Glutamatergic neuron (in vitro differentiated cells): ENCODE results near the gene RAP1B. TPM values are rescaled to one million over a fixed set of nuclear protein-coding genes. Genes with fewer than 3 reads are reported as not detected.

ENCODE experiments used
- DNase-seq: peaks from one replicate; pipeline ENCODE4 v3.0.0; 2022
- H3K27ac Mint-ChIP-seq: one replicate; pipeline ENCODE4 v1.8.0; 2020; ENCODE audit warnings: mild to moderate bottlenecking, mixed read lengths, inconsistent platforms; ENCODE audit not compliant: unreplicated experiment
- H3K27me3 Mint-ChIP-seq: one replicate; pipeline ENCODE4 v1.8.0; 2020; ENCODE audit warnings: mild to moderate bottlenecking, moderate library complexity, mixed read lengths, inconsistent platforms; ENCODE audit not compliant: unreplicated experiment
- H3K36me3 Mint-ChIP-seq: one replicate; pipeline ENCODE4 v1.8.0; 2020; ENCODE audit warnings: mild to moderate bottlenecking, mixed read lengths, inconsistent platforms; ENCODE audit not compliant: unreplicated experiment
- H3K4me1 Mint-ChIP-seq: one replicate; pipeline ENCODE4 v1.8.0; 2020; ENCODE audit warnings: mild to moderate bottlenecking, low read depth, mixed read lengths, inconsistent platforms; ENCODE audit not compliant: unreplicated experiment
- H3K4me3 Mint-ChIP-seq: one replicate; pipeline ENCODE4 v1.8.0; 2020; ENCODE audit warnings: mild to moderate bottlenecking, mixed read lengths, inconsistent platforms; ENCODE audit not compliant: unreplicated experiment
- H3K9me3 Mint-ChIP-seq: one replicate; pipeline ENCODE4 v1.8.0; 2020; ENCODE audit warnings: mild to moderate bottlenecking, moderate library complexity, mixed read lengths, inconsistent platforms; ENCODE audit not compliant: unreplicated experiment
- CTCF ChIP-seq: fragments of 200-600 bp; sonication (generic); IDR thresholded peaks from one replicate; pipeline ENCODE4 v1.5.0; 2021; ENCODE audit not compliant: partially characterized antibody, unreplicated experiment
- total RNA-seq: library from RNA; stranded (reverse); fragmentation: NEBNext Ultra II Directional; extraction: Animal tissue kit (Norgen Biotek cat#: 25700); gene quantifications from one replicate; pipeline ENCODE4 v1.2.1, GENCODE V29; 2021; ENCODE audit not compliant: unreplicated experiment

RAP1B gene
- total RNA-seq, 1 donor from 2014 or later = 68.2 TPM

GRCh38 chr12:68619541-68619940, 8.8 kb downstream of the RAP1B start:
- H3K36me3 Mint-ChIP-seq = no peaks in the 10 kb centered on the region
- no peak for DNase-seq
- no peak for TF ChIP-seq CTCF
- no peak overlapping the region for H3K27ac Mint-ChIP-seq
- H3K27me3 Mint-ChIP-seq = no peaks in the 10 kb centered on the region
- peaks cover 3% of the 10 kb centered on the region for H3K4me1 Mint-ChIP-seq
- no peaks in the 10 kb centered on the region for H3K9me3 Mint-ChIP-seq
- H3K4me3 Mint-ChIP-seq = no peak overlapping the region

DNA sequence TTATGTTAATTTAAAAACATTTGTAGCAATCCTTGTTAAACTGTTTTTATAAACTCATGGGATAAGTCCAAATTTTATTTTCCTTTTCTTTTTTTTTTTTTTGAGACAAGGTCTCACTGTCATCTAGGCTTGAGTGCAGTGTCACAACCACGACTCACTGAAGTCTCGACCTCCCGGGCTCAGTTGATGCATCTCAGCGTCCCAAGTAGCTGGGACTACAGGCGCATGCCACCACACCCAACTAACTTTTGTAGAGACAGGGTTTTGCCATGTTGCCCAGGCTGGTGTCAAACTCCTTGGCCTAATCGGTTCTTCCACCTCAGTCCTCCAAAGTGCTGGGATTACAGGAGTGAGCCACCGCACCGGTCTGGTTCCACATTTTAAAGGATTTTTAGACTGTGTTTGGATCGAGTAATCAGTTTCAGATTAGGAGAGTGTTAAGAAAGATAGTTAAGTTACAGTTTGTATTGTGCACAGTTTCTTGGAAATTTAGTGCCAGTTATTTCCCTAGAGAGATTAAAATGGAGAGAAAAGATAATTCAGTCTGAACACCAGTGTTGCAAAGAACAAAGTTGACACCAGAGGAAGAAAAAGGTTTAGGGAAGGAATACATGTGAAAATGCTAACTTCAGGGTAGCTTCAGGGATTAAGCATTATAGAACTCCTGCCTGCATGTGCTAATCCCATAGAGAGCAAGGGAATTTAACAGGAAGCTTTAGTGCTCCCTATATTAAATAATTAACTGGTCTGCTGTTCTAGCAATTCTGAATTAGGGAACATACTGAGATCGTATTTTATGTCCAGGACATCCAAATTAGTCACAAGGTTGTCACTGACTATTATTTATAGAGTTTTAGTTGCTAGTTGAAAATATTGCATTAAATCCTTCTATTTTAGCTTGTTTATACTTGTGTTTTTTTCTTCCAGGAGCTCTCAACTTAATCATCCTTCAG, 10.1 kb downstream of the RAP1B start:
- H3K27me3 Mint-ChIP-seq = no peaks in the 10 kb centered on the region
- no peaks in the 10 kb centered on the region for H3K9me3 Mint-ChIP-seq
- DNase-seq = no peak
- H3K36me3 Mint-ChIP-seq = peaks cover 3% of the 10 kb centered on the region
- H3K4me3 Mint-ChIP-seq = no peak overlapping the region
- TF ChIP-seq CTCF = no peak
- H3K27ac Mint-ChIP-seq = no peak overlapping the region
- H3K4me1 Mint-ChIP-seq = peaks cover 3% of the 10 kb centered on the region

- H3K4me3 Mint-ChIP-seq = no peak overlapping the region
- no peaks in the 10 kb centered on the region for H3K9me3 Mint-ChIP-seq
- no peaks in the 10 kb centered on the region for H3K27me3 Mint-ChIP-seq
- no peak for TF ChIP-seq CTCF
- H3K27ac Mint-ChIP-seq = no peak overlapping the region
- peaks cover 7% of the 10 kb centered on the region for H3K36me3 Mint-ChIP-seq
- no peak for DNase-seq
- peaks cover 3% of the 10 kb centered on the region for H3K4me1 Mint-ChIP-seq
Observed at GRCh38 chr12:68621472-68622081, 10.9 kb downstream of the RAP1B start.

GRCh38 chr12:68622250-68622649, 11.6 kb downstream of the RAP1B start:
- peaks cover 3% of the 10 kb centered on the region for H3K4me1 Mint-ChIP-seq
- no peak for DNase-seq
- no peaks in the 10 kb centered on the region for H3K9me3 Mint-ChIP-seq
- no peaks in the 10 kb centered on the region for H3K27me3 Mint-ChIP-seq
- peaks cover 13% of the 10 kb centered on the region for H3K36me3 Mint-ChIP-seq
- no peak overlapping the region for H3K27ac Mint-ChIP-seq
- no peak overlapping the region for H3K4me3 Mint-ChIP-seq
- no peak for TF ChIP-seq CTCF

DNA sequence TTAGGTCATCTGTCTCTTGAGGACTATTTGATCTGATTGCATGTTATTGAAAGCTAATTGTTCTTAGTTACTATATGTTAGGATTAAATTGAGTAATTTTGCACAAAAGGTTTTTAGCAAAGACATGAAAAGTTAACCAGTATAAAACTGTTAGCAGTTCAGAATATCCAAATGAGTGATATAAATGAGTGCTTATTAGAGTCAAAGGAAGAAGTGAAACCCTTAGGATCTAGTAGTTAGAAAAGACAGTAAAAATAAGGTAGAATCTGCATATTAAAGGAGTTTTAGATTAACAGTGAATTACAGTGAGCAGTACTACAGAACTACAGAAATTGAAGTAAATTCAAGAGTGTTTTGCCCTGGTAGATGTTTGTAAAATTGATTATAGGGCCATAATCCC, 12.4 kb downstream of the RAP1B start:
- Mint-ChIP-seq H3K4me1 (peaks cover 3% of the 10 kb centered on the region), H3K27ac (no peak overlapping the region), H3K36me3 (peaks cover 13% of the 10 kb centered on the region), H3K27me3 (no peaks in the 10 kb centered on the region), H3K9me3 (no peaks in the 10 kb centered on the region), H3K4me3 (no peak overlapping the region)
- no peak for TF ChIP-seq CTCF
- no peak for DNase-seq
